Activated B cell treated with CpG ODN at 0.5 μM for 24 hours (primary cell): Measurements from ENCODE around the gene NCOA1. TPM values are rescaled to one million over a fixed set of nuclear protein-coding genes. Genes with fewer than 3 reads are reported as not detected.

Experiments
- ATAC-seq: fragments of 200-7000 bp; cut with Tn5 transposase; one replicate; pipeline ENCODE4 v1.10.0; 2021; ENCODE audit warnings: low read depth, mild to moderate bottlenecking, moderate library complexity
- CTCF ChIA-PET: fragments of 350-600 bp; sonication (Branson Sonifier 250); formaldehyde crosslinking; loops from one replicate; lab custom pipeline; 2021; ENCODE audit warnings: antibody characterized with exemption; lab: Charles Lee
- POLR2A ChIA-PET: fragments of 350-600 bp; sonication (Branson Sonifier 250); formaldehyde crosslinking; loops from one replicate; lab custom pipeline; 2021; ENCODE audit warnings: antibody characterized with exemption; lab: Charles Lee
- DNase-seq: peaks from one replicate; pipeline ENCODE4 v3.0.0; 2022
- H3K27ac Mint-ChIP-seq: one replicate; pipeline ENCODE4 v1.8.0; 2020; ENCODE audit warnings: mixed read lengths
- H3K27me3 Mint-ChIP-seq: one replicate; pipeline ENCODE4 v1.8.0; 2021; ENCODE audit warnings: mixed read lengths
- H3K36me3 Mint-ChIP-seq: one replicate; pipeline ENCODE4 v1.8.0; 2021; ENCODE audit warnings: low read depth, mixed read lengths
- H3K4me1 Mint-ChIP-seq: one replicate; pipeline ENCODE4 v1.8.0; 2021; ENCODE audit warnings: mixed read lengths
- H3K4me3 Mint-ChIP-seq: one replicate; pipeline ENCODE4 v1.8.0; 2020; ENCODE audit warnings: mild to moderate bottlenecking, mixed read lengths
- H3K9me3 Mint-ChIP-seq: one replicate; pipeline ENCODE4 v1.8.0; 2020; ENCODE audit warnings: mixed read lengths
- intact Hi-C: fragments of 100-400 bp; cut with micrococcal nuclease; formaldehyde crosslinking; loops from one replicate; pipeline ENCODE4 v1.15.1; 2024
- total RNA-seq: library from RNA; stranded (reverse); gene quantifications from 2 replicates; pipeline ENCODE4 v1.2.3, GENCODE V29; 2022
- TF ChIP-seq, protein P1 (sequence below): fragments of 200-600 bp; IDR thresholded peaks from one replicate; pipeline ENCODE4 v1.8.0; 2022; ENCODE audit warnings: antibody characterized with exemption, mild to moderate bottlenecking

Gene NCOA1
- total RNA-seq, 1 donor from 2014 or later, result 49.5 TPM

DNA sequence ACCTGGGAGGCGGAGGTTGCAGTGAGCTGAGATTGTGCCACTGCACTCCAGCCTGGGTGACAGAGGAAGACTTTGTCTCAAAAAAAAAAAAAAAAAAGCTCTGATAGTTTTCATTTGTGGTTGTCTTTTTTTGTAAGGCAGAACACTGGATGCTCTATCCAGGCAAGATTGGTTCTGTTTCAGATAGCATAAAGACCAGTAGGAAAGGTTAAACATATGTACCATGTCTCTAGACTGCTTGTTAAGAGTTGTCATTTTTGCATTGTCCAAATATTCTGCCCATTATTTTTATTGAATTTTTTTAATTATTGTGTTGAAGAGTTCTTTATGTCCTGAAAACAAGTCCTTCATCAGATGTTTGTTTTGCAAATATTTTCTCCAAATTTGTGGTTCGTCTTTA is 60.0 kb downstream of the NCOA1 start:
- H3K27ac Mint-ChIP-seq, result no peak overlapping the region
- intact Hi-C loops, result no loop called here
- H3K36me3 Mint-ChIP-seq, result peaks cover 33% of the 10 kb centered on the region
- H3K4me1 Mint-ChIP-seq, result peaks cover 18% of the 10 kb centered on the region
- TF ChIP-seq, protein P1, sequence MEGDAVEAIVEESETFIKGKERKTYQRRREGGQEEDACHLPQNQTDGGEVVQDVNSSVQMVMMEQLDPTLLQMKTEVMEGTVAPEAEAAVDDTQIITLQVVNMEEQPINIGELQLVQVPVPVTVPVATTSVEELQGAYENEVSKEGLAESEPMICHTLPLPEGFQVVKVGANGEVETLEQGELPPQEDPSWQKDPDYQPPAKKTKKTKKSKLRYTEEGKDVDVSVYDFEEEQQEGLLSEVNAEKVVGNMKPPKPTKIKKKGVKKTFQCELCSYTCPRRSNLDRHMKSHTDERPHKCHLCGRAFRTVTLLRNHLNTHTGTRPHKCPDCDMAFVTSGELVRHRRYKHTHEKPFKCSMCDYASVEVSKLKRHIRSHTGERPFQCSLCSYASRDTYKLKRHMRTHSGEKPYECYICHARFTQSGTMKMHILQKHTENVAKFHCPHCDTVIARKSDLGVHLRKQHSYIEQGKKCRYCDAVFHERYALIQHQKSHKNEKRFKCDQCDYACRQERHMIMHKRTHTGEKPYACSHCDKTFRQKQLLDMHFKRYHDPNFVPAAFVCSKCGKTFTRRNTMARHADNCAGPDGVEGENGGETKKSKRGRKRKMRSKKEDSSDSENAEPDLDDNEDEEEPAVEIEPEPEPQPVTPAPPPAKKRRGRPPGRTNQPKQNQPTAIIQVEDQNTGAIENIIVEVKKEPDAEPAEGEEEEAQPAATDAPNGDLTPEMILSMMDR, result no peak
- CTCF ChIA-PET, result no interaction called here
- no peaks in the 10 kb centered on the region for H3K27me3 Mint-ChIP-seq
- ATAC-seq (no peak), DNase-seq (no peak)
- H3K4me3 Mint-ChIP-seq, result no peak overlapping the region
- POLR2A ChIA-PET, result interaction anchor here (0.7 kb wide), 2 partner anchors 55 to 155 kb away, joined by 3 to 11 read pairs; no protein-coding TSS in a partner anchor
- H3K9me3 Mint-ChIP-seq, result peaks cover 13% of the 10 kb centered on the region

DNA sequence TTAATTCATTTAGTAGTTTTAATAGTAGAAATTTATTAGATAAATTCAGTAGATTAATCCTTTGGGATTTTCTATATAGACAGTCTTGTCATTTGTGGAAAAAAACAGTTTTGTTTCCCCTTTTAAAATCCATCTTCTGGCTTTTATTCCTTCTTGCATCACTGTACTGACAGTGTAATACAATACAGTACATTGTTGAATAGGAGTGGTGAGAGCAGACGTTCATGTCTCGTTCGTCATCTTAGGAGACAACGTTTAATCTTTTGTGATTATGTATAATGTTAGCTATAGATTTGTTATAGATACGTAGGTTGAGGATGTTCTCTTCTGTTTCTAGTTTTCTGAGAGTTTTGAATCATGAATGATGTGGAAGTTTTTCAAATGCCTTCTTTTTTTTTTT is 61.8 kb downstream of the NCOA1 start:
- TF ChIP-seq, protein P1, result no peak
- DNase-seq, result no peak
- no peak for ATAC-seq
- peaks cover 15% of the 10 kb centered on the region for H3K9me3 Mint-ChIP-seq
- H3K36me3 Mint-ChIP-seq, result peaks cover 37% of the 10 kb centered on the region
- intact Hi-C loops, result no loop called here
- no peak overlapping the region for H3K27ac Mint-ChIP-seq
- no peaks in the 10 kb centered on the region for H3K27me3 Mint-ChIP-seq
- no peak overlapping the region for H3K4me3 Mint-ChIP-seq
- ChIA-PET CTCF (no interaction called here), POLR2A (no interaction called here)
- peaks cover 20% of the 10 kb centered on the region for H3K4me1 Mint-ChIP-seq

DNA sequence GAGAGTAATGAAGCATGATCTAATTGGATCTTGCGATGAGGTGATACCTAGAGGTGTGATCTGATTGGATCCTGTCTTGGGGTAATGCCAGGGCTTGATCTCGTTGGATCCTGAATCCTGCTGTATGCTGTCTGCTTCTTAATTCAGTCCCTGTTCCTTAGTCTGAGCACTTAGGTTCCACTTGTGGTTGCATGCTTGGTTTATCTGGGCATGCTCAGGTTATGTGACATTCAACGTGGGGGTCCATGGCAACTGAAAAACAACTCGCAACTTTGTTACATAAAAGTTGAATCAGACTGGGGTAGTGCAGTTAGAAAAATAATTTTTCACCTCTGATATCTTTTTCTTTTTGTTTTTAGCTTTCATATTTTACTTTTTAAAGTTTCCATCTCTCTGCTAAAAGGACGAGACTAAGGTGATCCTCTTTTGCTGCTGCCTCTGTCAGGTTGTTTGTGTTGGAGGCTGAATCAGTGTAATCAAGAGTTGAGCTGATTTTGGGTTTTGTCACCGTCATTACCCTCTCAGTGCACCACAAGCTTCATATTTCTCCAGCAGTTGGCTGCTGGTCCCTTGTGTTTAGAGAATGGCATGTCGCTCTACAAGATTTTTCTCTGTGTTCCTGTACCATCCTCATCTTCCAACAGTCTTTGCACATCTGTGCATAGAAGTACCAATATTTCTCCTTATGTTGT is 67.9 kb downstream of the NCOA1 start:
- H3K9me3 Mint-ChIP-seq, result peaks cover 10% of the 10 kb centered on the region
- H3K27me3 Mint-ChIP-seq, result no peaks in the 10 kb centered on the region
- intact Hi-C loops, result no loop called here
- peaks cover 32% of the 10 kb centered on the region for H3K4me1 Mint-ChIP-seq
- no peak for DNase-seq
- CTCF ChIA-PET, result no interaction called here
- no peak for ATAC-seq
- TF ChIP-seq, protein P1, result no peak
- peaks cover 34% of the 10 kb centered on the region for H3K36me3 Mint-ChIP-seq
- H3K27ac Mint-ChIP-seq, result no peak overlapping the region
- POLR2A ChIA-PET, result no interaction called here
- no peak overlapping the region for H3K4me3 Mint-ChIP-seq

DNA sequence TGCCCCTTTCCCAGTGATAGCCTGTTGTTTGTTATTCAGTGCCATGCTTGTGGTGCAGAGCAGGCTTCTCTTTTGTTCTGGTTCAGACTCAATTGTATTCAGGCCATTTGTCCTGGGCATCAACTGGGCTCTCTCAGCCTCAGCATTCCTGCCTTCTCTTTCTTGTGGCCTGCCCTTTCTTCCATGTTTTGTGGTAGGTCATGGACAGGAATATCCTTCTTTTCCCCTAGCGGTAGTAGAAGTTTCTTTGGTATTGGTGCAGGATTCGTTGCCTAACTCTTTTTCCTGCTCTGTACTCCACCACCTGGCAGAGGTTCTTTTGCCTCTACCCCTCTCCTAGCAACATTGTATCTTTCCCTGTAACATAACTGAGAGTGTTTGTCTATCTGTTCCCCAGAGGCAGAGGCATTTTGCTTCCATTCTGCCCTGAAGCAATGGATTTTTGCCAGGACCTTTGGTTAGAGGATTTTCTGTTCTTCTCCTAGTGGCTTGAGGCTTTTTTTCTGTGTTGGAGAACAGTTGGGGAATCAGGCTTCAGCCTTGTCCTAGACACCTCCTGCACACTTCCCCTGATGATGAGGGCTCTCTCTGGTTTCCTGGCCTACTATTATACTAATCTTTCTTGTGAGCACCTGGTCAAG is 68.5 kb downstream of the NCOA1 start:
- peaks cover 35% of the 10 kb centered on the region for H3K36me3 Mint-ChIP-seq
- no peak overlapping the region for H3K4me3 Mint-ChIP-seq
- ChIA-PET CTCF (no interaction called here), POLR2A (no interaction called here)
- H3K4me1 Mint-ChIP-seq, result peaks cover 32% of the 10 kb centered on the region
- TF ChIP-seq, protein P1, result no peak
- ATAC-seq (no peak), DNase-seq (no peak)
- H3K9me3 Mint-ChIP-seq, result peaks cover 10% of the 10 kb centered on the region
- H3K27ac Mint-ChIP-seq, result no peak overlapping the region
- no peaks in the 10 kb centered on the region for H3K27me3 Mint-ChIP-seq
- intact Hi-C loops, result no loop called here

DNA sequence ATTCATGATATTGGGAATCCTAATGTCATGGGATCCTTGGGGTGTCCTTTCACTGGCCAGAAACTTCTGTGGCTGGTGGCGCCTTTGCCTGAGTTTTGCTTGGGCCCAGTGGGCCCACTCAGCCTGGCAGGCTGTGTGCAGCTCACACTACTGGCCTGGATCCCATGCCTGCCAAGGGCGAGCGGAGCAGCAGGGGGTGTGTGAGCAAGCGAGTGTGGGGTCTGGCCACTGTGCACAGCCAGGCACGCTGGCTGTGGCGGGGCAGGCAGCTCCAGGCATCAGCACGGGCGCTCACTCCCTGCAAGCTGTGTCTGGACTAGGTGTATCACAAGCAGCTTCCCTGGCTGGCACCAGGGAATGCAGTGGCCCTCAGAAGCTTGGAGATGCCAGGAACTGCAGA is 74.5 kb downstream of the NCOA1 start:
- TF ChIP-seq, protein P1, result no peak
- Mint-ChIP-seq H3K36me3 (peaks cover 37% of the 10 kb centered on the region), H3K4me3 (no peak overlapping the region), H3K9me3 (peaks cover 4% of the 10 kb centered on the region), H3K27ac (no peak overlapping the region), H3K27me3 (no peaks in the 10 kb centered on the region), H3K4me1 (peaks cover 4% of the 10 kb centered on the region)
- intact Hi-C loops, result no loop called here
- DNase-seq, result no peak
- ChIA-PET CTCF (no interaction called here), POLR2A (no interaction called here)
- no peak for ATAC-seq
